ENCODE data around the gene ARID1B.

ARID1B gene

DNA sequence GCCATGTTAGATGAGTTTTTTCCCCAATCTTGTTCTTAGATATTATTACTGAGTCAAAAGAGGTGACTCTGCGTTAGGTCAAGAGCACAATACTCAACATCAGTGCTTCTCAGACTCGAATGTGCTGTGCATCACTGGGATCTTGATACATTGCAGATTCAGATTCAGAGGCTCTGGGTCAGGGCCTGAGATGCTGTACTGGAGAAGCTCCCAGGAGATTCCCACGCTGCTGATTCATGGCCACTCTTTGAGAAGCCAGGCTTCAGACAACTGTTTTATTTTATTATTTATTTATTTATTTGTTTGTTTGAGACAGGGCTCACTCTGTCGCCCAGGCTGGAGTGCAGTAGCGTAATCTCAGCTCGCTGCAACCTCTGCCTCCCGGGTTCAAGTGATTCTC lies 41.4 kb upstream of the ARID1B start:
- Histone ChIP-seq H2BK15ac (ENCODE audit: low read length) (no peak overlapping the region), H3K27ac (replicated peaks; ENCODE audit: low read length) (no peak overlapping the region), H3K9ac (ENCODE audit: low read depth, low read length, poor library complexity) (no peak overlapping the region), H3K4me3 (ENCODE audit: low read length in 2 of 2) (no peak overlapping the region), H4K91ac (ENCODE audit: low read depth, low read length, poor library complexity) (no peak overlapping the region), H2AK5ac (ENCODE audit: low read depth, low read length) (no peak overlapping the region), H4K8ac (ENCODE audit: low read depth, low read length) (no peak overlapping the region), H3K4me2 (ENCODE audit: insufficient read depth, low read length, poor library complexity, severe bottlenecking) (no peak overlapping the region), H2BK12ac (ENCODE audit: low read length) (no peak overlapping the region), H3K14ac (ENCODE audit: low read length) (no peak overlapping the region), H3K23ac (ENCODE audit: low read depth, low read length, poor library complexity) (no peak overlapping the region), H3K36me3 (replicated peaks in 1 of 2; ENCODE audit: control insufficient read depth in 2 of 2, insufficient read depth in 2 of 2, low read length in 2 of 2) (no peaks in the 10 kb centered on the region), H2BK5ac (ENCODE audit: low read length) (no peak overlapping the region), H3K79me1 (ENCODE audit: low read depth, low read length) (no peaks in the 10 kb centered on the region), H2AFZ (ENCODE audit: low read length) (no peak overlapping the region), H3K18ac (ENCODE audit: low read length) (no peak overlapping the region), H3K4ac (ENCODE audit: low read length) (no peak overlapping the region), H3K4me1 (ENCODE audit: control insufficient read depth in 2 of 2, insufficient read depth in 1 of 2, low read depth in 1 of 2, low read length in 2 of 2) (peaks cover 0 to 6% of the 10 kb centered on the region in 2 donors), H3K27me3 (ENCODE audit: control insufficient read depth in 3 of 3, insufficient read depth in 3 of 3, low read depth in 1 of 3, low read length in 3 of 3) (no peaks in the 10 kb centered on the region), H3K9me3 (replicated peaks in 1 of 2; ENCODE audit: control insufficient read depth in 2 of 2, insufficient read depth in 1 of 2, low read depth in 1 of 2, low read length in 2 of 2) (peaks cover 0 to 4% of the 10 kb centered on the region in 2 donors), H2BK120ac (ENCODE audit: low read depth, low read length) (no peak overlapping the region)
- no peak for DNase-seq (ENCODE audit: low spot score)
- no CpG with 5 or more reads among the region's 7 CpGs for WGBS, 2 donors (ENCODE audit: extremely low coverage in 2 of 2, insufficient read length in 2 of 2, insufficient replicate concordance in 1 of 2)

DNA sequence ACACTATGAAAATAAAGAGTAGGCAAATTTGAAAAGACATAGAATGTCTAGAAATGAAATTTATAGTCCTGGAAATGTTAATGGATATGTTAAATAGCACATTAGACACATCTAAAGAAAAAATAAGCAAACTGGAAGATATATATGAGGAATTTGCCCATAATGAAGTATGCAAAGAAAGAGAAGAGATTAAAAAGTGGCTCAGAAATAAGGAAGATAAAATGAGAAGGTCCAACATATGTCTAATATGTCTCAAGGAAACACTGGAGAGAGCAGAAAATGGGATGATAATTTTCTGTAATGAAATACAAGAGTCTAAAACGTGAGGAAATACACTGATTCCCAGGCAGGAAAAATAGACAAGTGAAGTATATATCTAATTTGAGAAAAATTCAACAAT lies 36.6 kb upstream of the ARID1B start:
- H3K4ac ChIP-seq (ENCODE audit: low read length): no peak overlapping the region

DNA sequence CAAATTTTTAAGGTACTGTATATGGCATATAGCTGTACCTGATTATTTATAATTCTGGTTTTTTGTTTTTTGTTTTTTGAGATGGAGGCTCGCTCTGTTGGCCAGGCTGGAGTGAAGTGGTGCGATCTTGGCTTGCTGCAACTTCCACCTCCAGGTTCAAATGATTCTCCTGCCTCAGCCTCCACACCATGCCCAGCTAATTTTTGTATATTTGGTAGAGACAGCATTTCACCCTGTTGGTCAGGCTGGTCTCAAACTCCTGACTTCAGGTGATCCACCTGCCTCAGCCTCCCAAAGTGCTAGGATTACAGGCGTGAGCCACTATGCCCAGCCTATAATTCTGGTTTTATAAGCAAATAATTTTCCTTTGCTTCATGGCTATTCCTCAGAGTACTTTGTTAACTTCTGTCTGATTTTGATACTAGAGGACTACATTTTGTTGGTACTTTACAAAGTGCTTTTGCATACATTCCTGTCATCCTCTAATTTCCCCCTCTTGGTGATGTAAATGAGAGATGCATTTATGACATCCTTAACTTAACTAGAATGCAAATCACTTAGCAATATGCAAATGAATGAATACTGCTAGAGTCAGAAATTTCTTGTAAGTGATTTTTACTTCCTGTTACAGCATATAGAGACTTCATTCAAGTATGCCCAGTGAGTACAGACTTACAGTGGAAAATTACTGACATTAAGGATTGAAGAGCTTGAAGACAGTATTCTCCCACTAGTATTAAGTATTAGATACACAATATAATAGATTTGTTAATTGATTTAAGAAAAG lies 35.7 kb upstream of the ARID1B start:
- no peak overlapping the region for H2AFZ ChIP-seq (ENCODE audit: low read length)
- no peak for DNase-seq (ENCODE audit: low spot score)
- whole genome bisulfite sequencing, 2 donors (ENCODE audit: extremely low coverage in 2 of 2, insufficient read length in 2 of 2, insufficient replicate concordance in 1 of 2): no CpG with 5 or more reads among the region's 3 CpGs
- no peak overlapping the region for H2BK5ac ChIP-seq (ENCODE audit: low read length)
- H3K9ac ChIP-seq (ENCODE audit: low read depth, low read length, poor library complexity): no peak overlapping the region
- no peak overlapping the region for H3K18ac ChIP-seq (ENCODE audit: low read length)
- H3K23ac ChIP-seq (ENCODE audit: low read depth, low read length, poor library complexity): no peak overlapping the region
- no peak overlapping the region for H3K4ac ChIP-seq (ENCODE audit: low read length)
- H2BK15ac ChIP-seq (ENCODE audit: low read length): no peak overlapping the region
- H3K4me2 ChIP-seq (ENCODE audit: insufficient read depth, low read length, poor library complexity, severe bottlenecking): no peak overlapping the region
- no peak overlapping the region for H2BK12ac ChIP-seq (ENCODE audit: low read length)
- no peak overlapping the region for H4K8ac ChIP-seq (ENCODE audit: low read depth, low read length)
- no peak overlapping the region for H3K4me3 ChIP-seq (ENCODE audit: low read length in 2 of 2)
- H3K27me3 ChIP-seq (ENCODE audit: control insufficient read depth in 3 of 3, insufficient read depth in 3 of 3, low read depth in 1 of 3, low read length in 3 of 3): no peaks in the 10 kb centered on the region
- H2BK120ac ChIP-seq (ENCODE audit: low read depth, low read length): no peak overlapping the region
- no peak overlapping the region for H4K91ac ChIP-seq (ENCODE audit: low read depth, low read length, poor library complexity)
- H3K14ac ChIP-seq (ENCODE audit: low read length): no peak overlapping the region
- H3K9me3 ChIP-seq (replicated peaks in 1 of 2; ENCODE audit: control insufficient read depth in 2 of 2, insufficient read depth in 1 of 2, low read depth in 1 of 2, low read length in 2 of 2): peaks cover 0 to 4% of the 10 kb centered on the region in 2 donors
- no peak overlapping the region for H3K27ac ChIP-seq (replicated peaks; ENCODE audit: low read length)
- no peaks in the 10 kb centered on the region for H3K36me3 ChIP-seq (replicated peaks in 1 of 2; ENCODE audit: control insufficient read depth in 2 of 2, insufficient read depth in 2 of 2, low read length in 2 of 2)
- no peak overlapping the region for H2AK5ac ChIP-seq (ENCODE audit: low read depth, low read length)
- no peaks in the 10 kb centered on the region for H3K79me1 ChIP-seq (ENCODE audit: low read depth, low read length)
- H3K4me1 ChIP-seq (ENCODE audit: control insufficient read depth in 2 of 2, insufficient read depth in 1 of 2, low read depth in 1 of 2, low read length in 2 of 2): no peaks in the 10 kb centered on the region

More for the DNA sequence above, 36.6 kb upstream of the ARID1B start:
- no peaks in the 10 kb centered on the region for H3K36me3 ChIP-seq (replicated peaks in 1 of 2; ENCODE audit: control insufficient read depth in 2 of 2, insufficient read depth in 2 of 2, low read length in 2 of 2)
- no peak overlapping the region for H3K27ac ChIP-seq (replicated peaks; ENCODE audit: low read length)
- no peak overlapping the region for H3K18ac ChIP-seq (ENCODE audit: low read length)
- no peaks in the 10 kb centered on the region for H3K79me1 ChIP-seq (ENCODE audit: low read depth, low read length)
- H3K14ac ChIP-seq (ENCODE audit: low read length): no peak overlapping the region
- H2BK15ac ChIP-seq (ENCODE audit: low read length): no peak overlapping the region
- H2AFZ ChIP-seq (ENCODE audit: low read length): no peak overlapping the region
- no peak overlapping the region for H4K8ac ChIP-seq (ENCODE audit: low read depth, low read length)
- H3K4me2 ChIP-seq (ENCODE audit: insufficient read depth, low read length, poor library complexity, severe bottlenecking): no peak overlapping the region
- no peak overlapping the region for H2BK12ac ChIP-seq (ENCODE audit: low read length)
- H3K9ac ChIP-seq (ENCODE audit: low read depth, low read length, poor library complexity): no peak overlapping the region
- no peak overlapping the region for H2AK5ac ChIP-seq (ENCODE audit: low read depth, low read length)
- no peaks in the 10 kb centered on the region for H3K4me1 ChIP-seq (ENCODE audit: control insufficient read depth in 2 of 2, insufficient read depth in 1 of 2, low read depth in 1 of 2, low read length in 2 of 2)
- DNase-seq (ENCODE audit: low spot score): no peak
- H3K4me3 ChIP-seq (ENCODE audit: low read length in 2 of 2): no peak overlapping the region
- WGBS, 2 donors (ENCODE audit: extremely low coverage in 2 of 2, insufficient read length in 2 of 2, insufficient replicate concordance in 1 of 2): no CpG with 5 or more reads among the region's 1 CpG
- H3K9me3 ChIP-seq (replicated peaks in 1 of 2; ENCODE audit: control insufficient read depth in 2 of 2, insufficient read depth in 1 of 2, low read depth in 1 of 2, low read length in 2 of 2): peaks cover 0 to 4% of the 10 kb centered on the region in 2 donors
- no peak overlapping the region for H2BK5ac ChIP-seq (ENCODE audit: low read length)
- no peak overlapping the region for H4K91ac ChIP-seq (ENCODE audit: low read depth, low read length, poor library complexity)
- no peak overlapping the region for H2BK120ac ChIP-seq (ENCODE audit: low read depth, low read length)
- H3K27me3 ChIP-seq (ENCODE audit: control insufficient read depth in 3 of 3, insufficient read depth in 3 of 3, low read depth in 1 of 3, low read length in 3 of 3): no peaks in the 10 kb centered on the region
- H3K23ac ChIP-seq (ENCODE audit: low read depth, low read length, poor library complexity): no peak overlapping the region

GRCh38 chr6:156747715-156748114 lies 29.5 kb upstream of the ARID1B start:
- H3K27me3 ChIP-seq (ENCODE audit: control insufficient read depth in 3 of 3, insufficient read depth in 3 of 3, low read depth in 1 of 3, low read length in 3 of 3): peaks cover 0 to 4% (median 0%) of the 10 kb centered on the region in 3 experiments
- DNase-seq (ENCODE audit: low spot score): no peak
- no peaks in the 10 kb centered on the region for H3K36me3 ChIP-seq (replicated peaks in 1 of 2; ENCODE audit: control insufficient read depth in 2 of 2, insufficient read depth in 2 of 2, low read length in 2 of 2)
- no peak overlapping the region for H4K91ac ChIP-seq (ENCODE audit: low read depth, low read length, poor library complexity)
- H2BK120ac ChIP-seq (ENCODE audit: low read depth, low read length): no peak overlapping the region
- H3K23ac ChIP-seq (ENCODE audit: low read depth, low read length, poor library complexity): no peak overlapping the region
- no peaks in the 10 kb centered on the region for H3K79me1 ChIP-seq (ENCODE audit: low read depth, low read length)
- no peak overlapping the region for H3K4me2 ChIP-seq (ENCODE audit: insufficient read depth, low read length, poor library complexity, severe bottlenecking)
- no peak overlapping the region for H2AFZ ChIP-seq (ENCODE audit: low read length)
- no peak overlapping the region for H2BK5ac ChIP-seq (ENCODE audit: low read length)
- no peak overlapping the region for H2BK12ac ChIP-seq (ENCODE audit: low read length)
- no peak overlapping the region for H3K9ac ChIP-seq (ENCODE audit: low read depth, low read length, poor library complexity)
- no peak overlapping the region for H4K8ac ChIP-seq (ENCODE audit: low read depth, low read length)
- no peak overlapping the region for H3K18ac ChIP-seq (ENCODE audit: low read length)
- H3K27ac ChIP-seq (replicated peaks; ENCODE audit: low read length): no peak overlapping the region
- no peak overlapping the region for H3K4ac ChIP-seq (ENCODE audit: low read length)
- H3K14ac ChIP-seq (ENCODE audit: low read length): no peak overlapping the region
- H3K9me3 ChIP-seq (replicated peaks in 1 of 2; ENCODE audit: control insufficient read depth in 2 of 2, insufficient read depth in 1 of 2, low read depth in 1 of 2, low read length in 2 of 2): no peaks in the 10 kb centered on the region
- no CpG with 5 or more reads among the region's 3 CpGs for WGBS, 2 donors (ENCODE audit: extremely low coverage in 2 of 2, insufficient read length in 2 of 2, insufficient replicate concordance in 1 of 2)
- no peak overlapping the region for H3K4me3 ChIP-seq (ENCODE audit: low read length in 2 of 2)
- no peak overlapping the region for H2BK15ac ChIP-seq (ENCODE audit: low read length)
- no peak overlapping the region for H2AK5ac ChIP-seq (ENCODE audit: low read depth, low read length)
- H3K4me1 ChIP-seq (ENCODE audit: control insufficient read depth in 2 of 2, insufficient read depth in 1 of 2, low read depth in 1 of 2, low read length in 2 of 2): no peaks in the 10 kb centered on the region
